GM19238 (cell line): ENCODE measurements around the gene ATP5MC2.
"Not testable (repeated sequence)": the region's sequence is repeated elsewhere in the genome, so short reads cannot be mapped to it uniquely, and the experiment has no call there.

Experiments used
- DNase-seq: peaks from one replicate; pipeline ENCODE4 v3.0.0; 2011; ENCODE audit warnings: low spot score; ENCODE audit not compliant: insufficient read length

The ATP5MC2 gene

GRCh38 chr12:53695152-53696145 is 19.6 kb upstream of the ATP5MC2 start:
- DNase-seq, result no peak

- DNase-seq, result no peak
Observed at GRCh38 chr12:53694756-53695151, 18.9 kb upstream of the ATP5MC2 start.

- DNase-seq, result no peak
Observed at GRCh38 chr12:53688134-53688533, 12.3 kb upstream of the ATP5MC2 start.

- DNase-seq, result no peak
Observed at GRCh38 chr12:53686436-53686835, 10.6 kb upstream of the ATP5MC2 start.

- no peak for DNase-seq
Observed at GRCh38 chr12:53684654-53685220, 8.9 kb upstream of the ATP5MC2 start.

GRCh38 chr12:53683983-53684382 is 8.1 kb upstream of the ATP5MC2 start:
- no peak for DNase-seq

GRCh38 chr12:53683494-53683893 is 7.6 kb upstream of the ATP5MC2 start:
- DNase-seq, result no peak

DNA sequence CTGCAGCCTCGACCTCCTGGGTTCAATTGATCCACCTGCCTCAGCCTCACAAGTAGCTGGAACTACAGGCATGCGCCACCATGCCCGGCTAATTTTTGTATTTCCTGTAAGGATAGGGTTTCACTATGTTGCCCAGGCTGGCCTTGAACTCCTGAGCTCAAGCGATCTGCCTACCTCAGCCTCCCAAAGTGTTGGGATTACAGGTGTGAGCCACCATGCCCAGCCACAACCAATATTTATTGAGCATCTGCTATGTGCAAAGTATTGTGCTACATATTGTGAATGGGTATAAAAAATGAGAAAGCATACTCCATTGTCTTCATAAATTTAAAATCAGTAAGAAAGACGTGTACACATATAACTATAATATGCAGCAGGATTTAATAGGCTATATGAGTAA is 4.2 kb upstream of the ATP5MC2 start:
- not testable (repeated sequence) for DNase-seq

- DNase-seq, result no peak
Observed at GRCh38 chr12:53677800-53678148, 1.9 kb upstream of the ATP5MC2 start.

DNA sequence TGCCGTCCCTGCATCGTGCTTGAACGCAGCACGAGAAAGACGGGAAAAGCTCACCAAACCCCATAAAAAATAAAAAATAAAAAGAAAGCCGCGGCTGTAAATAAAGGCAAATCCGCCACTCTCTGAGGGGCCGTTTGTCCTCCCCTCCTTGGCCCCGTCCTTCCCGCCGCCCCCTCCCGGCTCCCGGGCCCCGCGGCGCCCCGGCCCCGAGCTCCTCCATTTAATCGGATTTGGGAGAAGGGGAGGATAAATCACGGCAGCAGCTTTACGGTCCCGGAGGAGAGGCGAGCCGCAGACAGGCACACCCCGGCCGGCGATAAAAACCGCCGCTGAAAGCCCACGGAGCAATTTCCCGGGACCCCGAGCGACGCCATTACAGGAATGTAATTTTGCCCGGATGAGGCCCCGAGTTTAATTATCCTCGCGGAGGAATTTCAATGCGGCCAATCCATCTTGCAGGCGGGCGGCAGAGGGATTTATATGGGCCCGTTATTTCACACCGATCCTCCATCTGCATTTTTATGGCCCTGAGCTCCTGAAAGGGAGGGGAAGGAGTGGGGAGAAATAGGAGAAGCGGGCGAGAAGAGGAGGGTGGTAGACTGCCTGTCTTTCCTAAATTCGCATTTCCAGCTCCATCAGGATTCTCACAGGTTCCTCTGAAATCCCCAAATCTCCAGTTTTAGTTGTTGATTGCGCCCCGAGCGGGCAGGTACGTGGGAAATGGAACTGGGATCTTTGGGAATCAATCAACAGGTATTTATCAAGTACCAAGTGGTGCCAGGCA is 1.3 kb upstream of the ATP5MC2 start:
- DNase-seq, result no peak

- DNase-seq, result no peak
Observed at GRCh38 chr12:53676656-53677015, 753 bp upstream of the ATP5MC2 start.

DNA sequence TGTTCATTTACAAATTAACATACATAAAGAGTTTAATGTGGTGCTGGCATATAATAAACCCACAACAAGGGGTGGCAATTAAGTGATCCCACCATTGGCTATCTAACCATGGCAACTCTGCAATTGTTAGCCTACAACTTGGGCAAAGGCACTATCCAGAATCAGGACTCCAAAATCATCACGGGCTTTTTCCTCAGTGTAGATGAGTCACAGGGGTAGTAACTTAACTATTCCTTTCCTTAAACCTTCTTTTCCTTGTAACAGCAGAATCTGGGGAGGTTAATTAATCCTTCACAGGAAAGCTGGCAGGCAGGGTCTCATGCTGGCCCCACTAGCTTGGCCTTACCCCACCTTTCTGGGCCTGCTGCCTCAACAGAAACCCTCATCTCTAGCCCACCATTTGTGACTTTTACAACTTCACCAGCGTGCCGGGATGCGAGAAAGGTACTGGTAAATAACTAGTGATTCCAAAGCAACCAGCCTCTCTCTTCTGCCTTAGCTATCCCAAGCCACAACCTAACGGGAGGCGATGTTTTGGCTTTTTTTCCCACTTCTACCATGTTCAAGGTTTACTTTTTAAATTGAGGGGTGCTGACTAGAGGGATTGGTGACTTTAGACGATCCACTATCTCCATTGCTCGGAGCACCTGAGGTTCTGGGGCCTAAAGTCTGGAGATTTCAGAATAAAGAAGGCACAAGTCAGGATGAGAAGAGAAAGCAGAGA is 744 bp downstream of the ATP5MC2 start:
- DNase-seq, result no peak

GRCh38 chr12:53670971-53671370 is 4.9 kb downstream of the ATP5MC2 start:
- no peak for DNase-seq

- DNase-seq, result no peak
Observed at GRCh38 chr12:53670308-53670707, 5.6 kb downstream of the ATP5MC2 start.

DNA sequence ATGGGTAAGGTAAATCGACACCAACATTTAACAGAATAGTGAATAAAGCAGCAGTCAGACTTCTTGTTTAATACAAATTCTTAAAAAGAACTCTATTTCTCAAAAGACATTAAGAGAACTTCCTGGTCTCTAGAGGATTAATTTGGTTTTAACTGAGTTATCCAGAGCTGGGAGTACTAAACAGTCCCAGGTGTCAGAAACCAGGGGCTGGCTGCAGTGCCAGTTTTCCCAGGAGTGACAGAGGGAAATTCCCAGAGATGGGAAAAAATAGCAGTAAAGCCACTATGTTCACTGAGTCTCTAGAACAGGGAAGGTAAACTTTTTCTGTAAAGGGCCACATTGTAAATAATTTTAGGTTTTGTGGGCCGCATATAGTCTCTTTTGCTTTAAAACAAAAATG is 8.8 kb downstream of the ATP5MC2 start:
- DNase-seq, result no peak

DNA sequence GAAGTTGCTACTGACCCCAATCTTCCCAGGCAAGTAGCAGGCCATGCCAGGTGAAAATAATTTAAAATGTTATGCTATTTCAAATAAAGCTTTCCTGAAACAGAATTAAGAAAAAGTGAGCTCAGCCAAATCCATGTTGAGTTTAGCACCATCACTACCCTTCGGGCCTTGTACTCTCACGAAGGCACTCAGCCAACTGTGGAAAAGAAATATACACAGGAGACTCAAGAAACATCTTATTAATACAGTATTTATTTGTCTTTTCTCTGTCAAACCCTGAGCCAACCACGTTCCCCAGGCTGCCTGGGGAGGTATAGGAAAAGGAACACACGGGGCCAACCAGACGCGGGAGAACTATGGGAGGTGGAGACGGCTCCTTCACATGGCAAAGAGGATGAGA is 10.9 kb downstream of the ATP5MC2 start:
- no peak for DNase-seq

GRCh38 chr12:53664191-53664590 is 11.7 kb downstream of the ATP5MC2 start:
- DNase-seq, result no peak

DNA sequence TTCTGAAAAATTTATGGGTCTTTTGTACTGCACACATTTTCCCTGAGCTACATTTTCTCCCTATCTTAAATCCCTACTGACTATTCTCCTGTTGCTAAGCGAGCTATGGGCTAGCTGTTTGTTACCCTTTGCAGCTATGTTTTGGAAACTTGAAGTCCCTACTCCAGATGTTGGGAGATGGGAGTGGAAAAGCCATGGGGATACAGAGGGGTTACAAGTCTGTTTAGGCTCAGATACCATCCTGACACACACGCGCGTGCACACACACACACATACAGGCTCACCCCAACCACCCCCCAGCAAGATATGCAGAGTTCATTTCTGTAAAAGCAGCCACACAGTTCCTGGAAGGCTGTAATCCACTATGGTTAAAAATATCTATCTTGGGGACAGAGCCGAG is 15.8 kb downstream of the ATP5MC2 start:
- DNase-seq, result no peak

DNA sequence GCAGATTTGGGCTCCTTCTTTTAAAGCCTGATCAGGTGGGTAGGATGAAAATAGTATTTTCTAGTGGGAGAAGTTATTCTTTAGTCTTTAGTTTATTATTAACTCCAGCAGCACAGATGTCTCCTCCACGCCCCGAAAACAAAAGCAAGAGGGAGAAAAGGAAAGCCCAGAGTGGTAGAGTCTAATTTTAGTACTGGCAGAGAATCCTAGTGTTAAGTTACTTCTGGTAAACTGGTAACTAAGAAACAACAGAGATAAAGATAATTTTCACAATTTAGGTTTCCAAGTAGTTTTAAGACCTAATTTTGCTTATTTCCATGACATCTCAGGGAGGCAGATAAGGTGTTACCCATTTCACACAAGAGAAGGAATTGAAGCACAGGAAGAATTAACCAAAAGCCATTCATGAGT is 16.3 kb downstream of the ATP5MC2 start:
- no peak for DNase-seq

GRCh38 chr12:53659011-53659551 is 16.8 kb downstream of the ATP5MC2 start:
- no peak for DNase-seq

GRCh38 chr12:53657041-53657440 is 18.8 kb downstream of the ATP5MC2 start:
- DNase-seq, result no peak
